DND-41 (cell line): ENCODE data around the gene SPNS1.

Experiments used
- EZH2 ChIP-seq: IDR thresholded peaks from 3 replicates; pipeline ENCODE4 v1.6.1; 2012; ENCODE audit warnings: borderline replicate concordance, low read depth, mild to moderate bottlenecking, moderate library complexity, low read length, inconsistent platforms; ENCODE audit not compliant: severe bottlenecking
- TF ChIP-seq, protein P1 (sequence below): IDR thresholded peaks from 2 replicates; pipeline ENCODE4 v1.5.1; 2012; ENCODE audit warnings: borderline replicate concordance, low read length, moderate library complexity, mild to moderate bottlenecking; ENCODE audit not compliant: poor library complexity, severe bottlenecking; ENCODE audit errors: extremely low read depth

DNA sequence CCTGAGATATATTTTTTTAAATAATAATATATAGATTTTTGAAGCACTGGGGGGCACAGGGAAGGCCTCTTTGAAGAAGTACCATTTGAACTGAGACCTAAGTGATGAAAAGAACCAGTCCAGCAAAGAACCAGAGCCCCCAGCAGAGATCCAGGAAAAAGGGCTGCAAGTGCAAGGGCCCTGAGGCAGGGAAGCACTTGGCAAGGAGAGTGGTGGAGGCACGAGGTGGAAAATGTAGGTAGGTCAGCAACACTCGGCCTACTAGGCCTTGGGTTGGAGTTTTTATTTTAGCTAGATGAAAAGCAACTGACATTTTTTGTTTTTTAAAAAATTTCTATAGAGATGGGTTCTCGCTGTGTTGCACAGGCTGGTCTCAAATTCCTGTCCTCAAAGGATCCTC lies 44.4 kb upstream of the SPNS1 start:
- TF ChIP-seq, protein P1, sequence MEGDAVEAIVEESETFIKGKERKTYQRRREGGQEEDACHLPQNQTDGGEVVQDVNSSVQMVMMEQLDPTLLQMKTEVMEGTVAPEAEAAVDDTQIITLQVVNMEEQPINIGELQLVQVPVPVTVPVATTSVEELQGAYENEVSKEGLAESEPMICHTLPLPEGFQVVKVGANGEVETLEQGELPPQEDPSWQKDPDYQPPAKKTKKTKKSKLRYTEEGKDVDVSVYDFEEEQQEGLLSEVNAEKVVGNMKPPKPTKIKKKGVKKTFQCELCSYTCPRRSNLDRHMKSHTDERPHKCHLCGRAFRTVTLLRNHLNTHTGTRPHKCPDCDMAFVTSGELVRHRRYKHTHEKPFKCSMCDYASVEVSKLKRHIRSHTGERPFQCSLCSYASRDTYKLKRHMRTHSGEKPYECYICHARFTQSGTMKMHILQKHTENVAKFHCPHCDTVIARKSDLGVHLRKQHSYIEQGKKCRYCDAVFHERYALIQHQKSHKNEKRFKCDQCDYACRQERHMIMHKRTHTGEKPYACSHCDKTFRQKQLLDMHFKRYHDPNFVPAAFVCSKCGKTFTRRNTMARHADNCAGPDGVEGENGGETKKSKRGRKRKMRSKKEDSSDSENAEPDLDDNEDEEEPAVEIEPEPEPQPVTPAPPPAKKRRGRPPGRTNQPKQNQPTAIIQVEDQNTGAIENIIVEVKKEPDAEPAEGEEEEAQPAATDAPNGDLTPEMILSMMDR = no peak
- TF ChIP-seq EZH2 = no peak
